ENCODE measurements around the gene ANKRD39.

GRCh38 chr2:96895746-96896651 is 38.2 kb upstream of the ANKRD39 start:
- TF ChIP-seq, protein P1, sequence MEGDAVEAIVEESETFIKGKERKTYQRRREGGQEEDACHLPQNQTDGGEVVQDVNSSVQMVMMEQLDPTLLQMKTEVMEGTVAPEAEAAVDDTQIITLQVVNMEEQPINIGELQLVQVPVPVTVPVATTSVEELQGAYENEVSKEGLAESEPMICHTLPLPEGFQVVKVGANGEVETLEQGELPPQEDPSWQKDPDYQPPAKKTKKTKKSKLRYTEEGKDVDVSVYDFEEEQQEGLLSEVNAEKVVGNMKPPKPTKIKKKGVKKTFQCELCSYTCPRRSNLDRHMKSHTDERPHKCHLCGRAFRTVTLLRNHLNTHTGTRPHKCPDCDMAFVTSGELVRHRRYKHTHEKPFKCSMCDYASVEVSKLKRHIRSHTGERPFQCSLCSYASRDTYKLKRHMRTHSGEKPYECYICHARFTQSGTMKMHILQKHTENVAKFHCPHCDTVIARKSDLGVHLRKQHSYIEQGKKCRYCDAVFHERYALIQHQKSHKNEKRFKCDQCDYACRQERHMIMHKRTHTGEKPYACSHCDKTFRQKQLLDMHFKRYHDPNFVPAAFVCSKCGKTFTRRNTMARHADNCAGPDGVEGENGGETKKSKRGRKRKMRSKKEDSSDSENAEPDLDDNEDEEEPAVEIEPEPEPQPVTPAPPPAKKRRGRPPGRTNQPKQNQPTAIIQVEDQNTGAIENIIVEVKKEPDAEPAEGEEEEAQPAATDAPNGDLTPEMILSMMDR (IDR thresholded peaks at IDR 0.05), result no peak
- TF ChIP-seq POLR2A (IDR thresholded peaks at IDR 0.05), result no peak

All from right lobe of liver (tissue), 4 donors.